ENCODE measurements around the gene USH2A.

DNA sequence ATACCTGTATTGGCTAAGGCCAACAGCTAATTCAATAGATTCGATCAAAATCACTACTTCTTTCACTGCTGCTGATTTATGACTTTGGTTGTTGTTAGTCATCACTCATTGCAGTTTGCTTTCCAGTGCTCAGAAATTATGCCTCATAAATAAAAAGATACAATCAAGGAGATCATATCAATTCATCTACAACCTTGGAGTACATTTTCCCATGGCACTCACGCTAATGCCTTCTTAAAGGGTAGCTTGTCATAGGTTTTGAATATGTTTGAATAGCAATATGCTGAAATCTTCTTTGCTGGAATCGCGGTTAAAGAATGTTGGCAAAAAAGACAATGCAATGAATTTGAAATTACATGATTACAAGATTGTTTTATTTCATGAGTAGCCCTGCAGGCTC, 766.2 kb downstream of the USH2A start:
- TF ChIP-seq, protein P1, sequence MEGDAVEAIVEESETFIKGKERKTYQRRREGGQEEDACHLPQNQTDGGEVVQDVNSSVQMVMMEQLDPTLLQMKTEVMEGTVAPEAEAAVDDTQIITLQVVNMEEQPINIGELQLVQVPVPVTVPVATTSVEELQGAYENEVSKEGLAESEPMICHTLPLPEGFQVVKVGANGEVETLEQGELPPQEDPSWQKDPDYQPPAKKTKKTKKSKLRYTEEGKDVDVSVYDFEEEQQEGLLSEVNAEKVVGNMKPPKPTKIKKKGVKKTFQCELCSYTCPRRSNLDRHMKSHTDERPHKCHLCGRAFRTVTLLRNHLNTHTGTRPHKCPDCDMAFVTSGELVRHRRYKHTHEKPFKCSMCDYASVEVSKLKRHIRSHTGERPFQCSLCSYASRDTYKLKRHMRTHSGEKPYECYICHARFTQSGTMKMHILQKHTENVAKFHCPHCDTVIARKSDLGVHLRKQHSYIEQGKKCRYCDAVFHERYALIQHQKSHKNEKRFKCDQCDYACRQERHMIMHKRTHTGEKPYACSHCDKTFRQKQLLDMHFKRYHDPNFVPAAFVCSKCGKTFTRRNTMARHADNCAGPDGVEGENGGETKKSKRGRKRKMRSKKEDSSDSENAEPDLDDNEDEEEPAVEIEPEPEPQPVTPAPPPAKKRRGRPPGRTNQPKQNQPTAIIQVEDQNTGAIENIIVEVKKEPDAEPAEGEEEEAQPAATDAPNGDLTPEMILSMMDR (conservative IDR thresholded peaks at IDR 0.05; ENCODE audit: low read length), result no peak
- TF ChIP-seq EZH2phosphoT487 (IDR thresholded peaks at IDR 0.05; ENCODE audit: borderline replicate concordance), result no peak
